Peyer's patch (tissue), 4 donors: ENCODE data around the gene RFNG. TPM values are rescaled to one million over a fixed set of nuclear protein-coding genes. Genes with fewer than 3 reads are reported as not detected.
A peak's percentile ranks its signal among the peaks of the same experiment; 100 is the strongest.

Experiments used
- DNase-seq, 3 donors: peaks; one replicate each; pipeline ENCODE4 v3.0.0-alpha.2; 2017 to 2019
- H3K27ac ChIP-seq, 4 donors: fragments of 200-600 bp; sonication (generic); one replicate each; pipeline ENCODE4 v1.5.1; 2016 to 2019
- H3K27me3 ChIP-seq, 2 donors: fragments of 200-600 bp; sonication (generic); one replicate each; pipeline ENCODE4 v1.5.1; 2019
- H3K36me3 ChIP-seq, 3 donors: fragments of 200-600 bp; sonication (generic); one replicate each; pipeline ENCODE4 v1.5.1; 2016 to 2019
- H3K4me1 ChIP-seq, 4 donors: fragments of 200-600 bp; sonication (generic); one replicate each; pipeline ENCODE4 v1.5.1; 2016 to 2019
- H3K4me3 ChIP-seq, 4 donors: fragments of 200-600 bp; sonication (generic); 1 replicate in 3 of 4; 2 replicates in 1 of 4; pipeline ENCODE4 v1.5.1; 2016 to 2019; ENCODE audit warnings: mild to moderate bottlenecking in 1 of 4
- H3K9me3 ChIP-seq, 4 donors: fragments of 200-600 bp; sonication (generic); one replicate each; pipeline ENCODE4 v1.5.1; 2016 to 2019; ENCODE audit warnings: mild to moderate bottlenecking in 1 of 4
- CTCF ChIP-seq, 6 experiments: fragments of 450-650 bp in 4 of 6; fragments of 200-600 bp in 2 of 6; sonication (generic) in 1 of 6; IDR thresholded peaks; one replicate each; pipeline ENCODE4 v1.5.1; 2017 to 2019; ENCODE audit warnings: antibody characterized with exemption in 6 of 6, mild to moderate bottlenecking in 3 of 6, moderate library complexity in 1 of 6
- POLR2A ChIP-seq, 2 donors: fragments of 450-650 bp; IDR thresholded peaks; one replicate each; pipeline ENCODE4 v1.5.1; 2017; ENCODE audit warnings: antibody characterized with exemption in 2 of 2, mild to moderate bottlenecking in 2 of 2, moderate library complexity in 2 of 2
- total RNA-seq, 4 donors: library from RNA; depleted of rRNA; stranded (reverse); fragments of >200 nt; gene quantifications; one replicate each; pipeline ENCODE4 v1.1.0, GENCODE V29; 2016

The RFNG gene
- total RNA-seq, 4 donors from 2014 or later = 42.9 to 65.7 (median 50.2) TPM

GRCh38 chr17:82033359-82034085 is 18.1 kb downstream of the RFNG start:
- DNase-seq = no peak
- Histone ChIP-seq H3K27me3 (no peaks in the 10 kb centered on the region), H3K4me3 (no peak overlapping the region), H3K9me3 (no peaks in the 10 kb centered on the region), H3K4me1 (peaks cover 0 to 32% (median 23%) of the 10 kb centered on the region in 4 donors), H3K36me3 (no peaks in the 10 kb centered on the region), H3K27ac (no peak overlapping the region)
- TF ChIP-seq CTCF (IDR thresholded peaks at IDR 0.05) (no peak), POLR2A (IDR thresholded peaks at IDR 0.05) (no peak)

GRCh38 chr17:82031885-82032627 is 19.6 kb downstream of the RFNG start:
- Histone ChIP-seq H3K9me3 (no peaks in the 10 kb centered on the region), H3K27ac (no peak overlapping the region), H3K4me3 (peak overlapping the region in 3 of 4 donors; percentile 64 to 74 (median 71)), H3K36me3 (no peaks in the 10 kb centered on the region), H3K27me3 (no peaks in the 10 kb centered on the region), H3K4me1 (peaks cover 0 to 32% (median 20%) of the 10 kb centered on the region in 4 donors)
- peak; percentile 27 to 81 (median 78) for DNase-seq
- TF ChIP-seq CTCF (IDR thresholded peaks at IDR 0.05) (no peak), POLR2A (IDR thresholded peaks at IDR 0.05) (no peak)

GRCh38 chr17:82031303-82031884 is 20.2 kb downstream of the RFNG start, which contains the start of gene RAC3:
RAC3 (plus strand) TSS chr17:82031678; CDS start chr17:82031762, 84 bp downstream.
- H3K4me1 ChIP-seq = peaks cover 0 to 25% (median 15%) of the 10 kb centered on the region in 4 donors
- H3K27me3 ChIP-seq = no peaks in the 10 kb centered on the region
- no peak for DNase-seq
- TF ChIP-seq CTCF (IDR thresholded peaks at IDR 0.05) (no peak), POLR2A (IDR thresholded peaks at IDR 0.05) (no peak)
- no peaks in the 10 kb centered on the region for H3K36me3 ChIP-seq
- H3K9me3 ChIP-seq = no peaks in the 10 kb centered on the region
- H3K4me3 ChIP-seq = peak within 1 kb of the TSS; percentile 34 to 74 (median 68)
- H3K27ac ChIP-seq = peak within 1 kb of the TSS; percentile 27 to 65 (median 56)

GRCh38 chr17:82030470-82031302 is 20.9 kb downstream of the RFNG start:
- H3K36me3 ChIP-seq = no peaks in the 10 kb centered on the region
- peak overlapping the region; percentile 27 to 65 (median 56) for H3K27ac ChIP-seq
- TF ChIP-seq POLR2A (IDR thresholded peaks at IDR 0.05) (no peak), CTCF (IDR thresholded peaks at IDR 0.05) (peak; percentile 93 to 99 (median 97))
- DNase-seq = peak; percentile 75 to 93 (median 91)
- H3K4me1 ChIP-seq = peaks cover 0 to 19% (median 10%) of the 10 kb centered on the region in 4 donors
- H3K9me3 ChIP-seq = no peaks in the 10 kb centered on the region
- H3K27me3 ChIP-seq = no peaks in the 10 kb centered on the region
- peak overlapping the region; percentile 34 to 74 (median 68) for H3K4me3 ChIP-seq

- TF ChIP-seq CTCF (IDR thresholded peaks at IDR 0.05) (no peak), POLR2A (IDR thresholded peaks at IDR 0.05) (no peak)
- peak overlapping the region in 1 of 4 donors; percentile 65 for H3K27ac ChIP-seq
- H3K9me3 ChIP-seq = no peaks in the 10 kb centered on the region
- H3K4me3 ChIP-seq = peak overlapping the region in 3 of 4 donors; percentile 34 to 74 (median 64)
- no peak for DNase-seq
- H3K27me3 ChIP-seq = no peaks in the 10 kb centered on the region
- H3K4me1 ChIP-seq = peaks cover 0 to 19% (median 9%) of the 10 kb centered on the region in 4 donors
- no peaks in the 10 kb centered on the region for H3K36me3 ChIP-seq
These were observed 21.6 kb downstream of the RFNG start for GRCh38 chr17:82029990-82030469.
